ENCODE results near the gene ASB11.
A peak's percentile ranks its signal among the peaks of the same experiment; 100 is the strongest.

Gene ASB11

GRCh38 chrX:15242899-15243555 is 72.4 kb downstream of the ASB11 start:
- peak; percentile 53 for DNase-seq
- Histone ChIP-seq H3K27ac (no peak overlapping the region), H3K27me3 (replicated peaks) (no peaks in the 10 kb centered on the region), H3K36me3 (replicated peaks) (no peaks in the 10 kb centered on the region), H3K4me3 (ENCODE audit: low read depth, low read length) (no peak overlapping the region)
- in situ Hi-C loops (cut with HindIII; ENCODE audit: low pct_ligation_motif_present, low sequenced_read_pairs), result no loop called here
- TF ChIP-seq CTCF (IDR thresholded peaks at IDR 0.05; ENCODE audit: low read depth, low read length, missing control alignments), result peak; percentile 62

GRCh38 chrX:15241301-15241700 is 74.1 kb downstream of the ASB11 start:
- no peak for DNase-seq
- Histone ChIP-seq H3K27me3 (replicated peaks) (no peaks in the 10 kb centered on the region), H3K27ac (no peak overlapping the region), H3K36me3 (replicated peaks) (no peaks in the 10 kb centered on the region), H3K4me3 (ENCODE audit: low read depth, low read length) (no peak overlapping the region)
- in situ Hi-C loops (cut with HindIII; ENCODE audit: low pct_ligation_motif_present, low sequenced_read_pairs), result no loop called here
- TF ChIP-seq CTCF (IDR thresholded peaks at IDR 0.05; ENCODE audit: low read depth, low read length, missing control alignments), result no peak

GRCh38 chrX:15240414-15240813 is 75.0 kb downstream of the ASB11 start:
- in situ Hi-C loops (cut with HindIII; ENCODE audit: low pct_ligation_motif_present, low sequenced_read_pairs), result no loop called here
- no peak for DNase-seq
- Histone ChIP-seq H3K27ac (no peak overlapping the region), H3K4me3 (ENCODE audit: low read depth, low read length) (no peak overlapping the region), H3K36me3 (replicated peaks) (no peaks in the 10 kb centered on the region), H3K27me3 (replicated peaks) (no peaks in the 10 kb centered on the region)
- no peak for TF ChIP-seq CTCF (IDR thresholded peaks at IDR 0.05; ENCODE audit: low read depth, low read length, missing control alignments)

GRCh38 chrX:15236146-15236545 is 79.3 kb downstream of the ASB11 start:
- Histone ChIP-seq H3K27ac (no peak overlapping the region), H3K36me3 (replicated peaks) (no peaks in the 10 kb centered on the region), H3K4me3 (ENCODE audit: low read depth, low read length) (no peak overlapping the region), H3K27me3 (replicated peaks) (no peaks in the 10 kb centered on the region)
- in situ Hi-C loops (cut with HindIII; ENCODE audit: low pct_ligation_motif_present, low sequenced_read_pairs), result no loop called here
- DNase-seq, result no peak
- TF ChIP-seq CTCF (IDR thresholded peaks at IDR 0.05; ENCODE audit: low read depth, low read length, missing control alignments), result no peak

DNA sequence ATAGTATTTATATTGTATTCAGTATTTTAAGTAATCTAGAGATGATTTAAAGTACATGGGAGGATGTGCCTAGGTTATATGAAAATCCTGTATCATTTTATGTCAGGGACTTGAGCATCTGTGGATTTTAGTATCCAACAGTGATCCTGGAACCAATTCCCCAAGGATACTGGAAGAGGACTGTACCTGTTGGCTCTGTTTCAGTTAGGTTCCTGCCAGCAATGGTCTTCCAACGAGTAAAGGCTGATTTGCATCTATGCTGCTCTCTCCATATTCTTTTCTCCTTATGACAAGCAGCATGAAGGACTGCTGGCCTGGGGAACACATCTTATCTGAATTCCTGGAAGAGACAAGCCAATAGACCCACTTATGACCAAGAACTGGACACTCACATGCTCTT is 80.4 kb downstream of the ASB11 start:
- TF ChIP-seq CTCF (IDR thresholded peaks at IDR 0.05; ENCODE audit: low read depth, low read length, missing control alignments), result no peak
- no peak for DNase-seq
- no peaks in the 10 kb centered on the region for H3K36me3 ChIP-seq (replicated peaks)
- H3K4me3 ChIP-seq (ENCODE audit: low read depth, low read length), result no peak overlapping the region
- H3K27me3 ChIP-seq (replicated peaks), result no peaks in the 10 kb centered on the region
- H3K27ac ChIP-seq, result no peak overlapping the region
- in situ Hi-C loops (cut with HindIII; ENCODE audit: low pct_ligation_motif_present, low sequenced_read_pairs), result no loop called here

DNA sequence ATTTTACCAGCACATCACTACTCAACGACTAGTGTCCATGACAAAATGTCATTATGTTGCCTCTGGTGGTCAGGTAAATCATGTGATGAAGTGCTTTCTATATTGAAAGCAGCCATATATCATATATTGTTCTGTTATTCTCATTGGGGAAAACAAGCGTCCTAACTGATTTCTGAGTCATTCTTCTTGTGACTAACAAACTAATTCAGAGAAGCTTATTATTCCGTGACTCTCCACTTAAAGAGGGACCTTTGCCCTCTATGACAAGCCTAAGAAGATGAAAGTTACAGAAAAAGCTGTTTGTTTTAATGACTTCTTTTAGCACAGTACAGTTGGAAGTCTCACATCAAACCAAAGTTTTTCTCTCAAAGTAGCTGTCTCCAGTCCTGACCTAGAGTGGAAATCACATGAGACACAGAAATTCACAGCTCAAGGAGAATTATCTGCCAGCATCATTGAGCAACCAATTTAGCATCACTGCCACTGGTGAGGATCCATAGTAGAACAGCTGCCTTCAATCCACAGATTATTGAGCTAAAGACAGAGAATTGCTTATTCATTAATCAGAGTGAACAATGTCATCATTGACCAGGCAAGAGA is 81.9 kb downstream of the ASB11 start:
- in situ Hi-C loops (cut with HindIII; ENCODE audit: low pct_ligation_motif_present, low sequenced_read_pairs), result no loop called here
- Histone ChIP-seq H3K36me3 (replicated peaks) (no peaks in the 10 kb centered on the region), H3K27ac (no peak overlapping the region), H3K4me3 (ENCODE audit: low read depth, low read length) (no peak overlapping the region), H3K27me3 (replicated peaks) (no peaks in the 10 kb centered on the region)
- DNase-seq, result no peak
- TF ChIP-seq CTCF (IDR thresholded peaks at IDR 0.05; ENCODE audit: low read depth, low read length, missing control alignments), result no peak
